Trophoblast cell (in vitro differentiated cells and primary cell): ENCODE data around the gene CTTN.

ENCODE experiments used
- DNase-seq, 2 donors: peaks; one replicate each; pipeline ENCODE4 v3.0.0-alpha.2; 2016
- H2AFZ ChIP-seq: 2 replicates; pipeline ENCODE4 v1.6.1; 2013; ENCODE audit warnings: low read length, moderate library complexity, mild to moderate bottlenecking; ENCODE audit not compliant: insufficient read depth, poor library complexity
- H2AK5ac ChIP-seq: 2 replicates; pipeline ENCODE4 v1.6.1; 2013; ENCODE audit warnings: mild to moderate bottlenecking, low read length
- H2BK120ac ChIP-seq: 2 replicates; pipeline ENCODE4 v1.6.1; 2013; ENCODE audit warnings: low read length, mild to moderate bottlenecking, moderate library complexity; ENCODE audit not compliant: insufficient read depth, poor library complexity
- H2BK12ac ChIP-seq: 2 replicates; pipeline ENCODE4 v1.6.1; 2013; ENCODE audit warnings: mild to moderate bottlenecking, low read length, moderate library complexity
- H2BK5ac ChIP-seq: 2 replicates; pipeline ENCODE4 v1.6.1; 2013; ENCODE audit warnings: low read length, low read depth, moderate library complexity, mild to moderate bottlenecking; ENCODE audit not compliant: poor library complexity
- H3K14ac ChIP-seq: 2 replicates; pipeline ENCODE4 v1.6.1; 2013; ENCODE audit warnings: mild to moderate bottlenecking, low read length
- H3K18ac ChIP-seq: 2 replicates; pipeline ENCODE4 v1.6.1; 2013; ENCODE audit warnings: mild to moderate bottlenecking, low read length
- H3K23ac ChIP-seq: 2 replicates; pipeline ENCODE4 v1.6.1; 2013; ENCODE audit warnings: low read length
- H3K27ac ChIP-seq: 2 replicates; pipeline ENCODE4 v1.5.1; 2013; ENCODE audit warnings: low read depth, mild to moderate bottlenecking, inconsistent platforms, low read length, moderate library complexity
- H3K27me3 ChIP-seq: 2 replicates; pipeline ENCODE4 v1.6.1; 2013; ENCODE audit warnings: inconsistent platforms, mild to moderate bottlenecking, low read length, moderate library complexity; ENCODE audit not compliant: insufficient read depth
- H3K36me3 ChIP-seq, 2 experiments: 1 replicate in 1 of 2; 2 replicates in 1 of 2; pipeline ENCODE4 v1.6.1; 2013; ENCODE audit warnings: low read length in 2 of 2, mild to moderate bottlenecking in 2 of 2, moderate library complexity in 1 of 2; ENCODE audit not compliant: insufficient read depth in 2 of 2, control insufficient read depth in 1 of 2
- H3K4ac ChIP-seq: 2 replicates; pipeline ENCODE4 v1.6.1; 2013; ENCODE audit warnings: low read depth, mild to moderate bottlenecking, low read length, moderate library complexity
- H3K4me1 ChIP-seq, 2 experiments: 1 replicate in 1 of 2; 2 replicates in 1 of 2; pipeline ENCODE4 v1.6.1; 2013; ENCODE audit warnings: low read length in 2 of 2, mild to moderate bottlenecking in 2 of 2, moderate library complexity in 1 of 2; ENCODE audit not compliant: insufficient read depth in 2 of 2, control insufficient read depth in 1 of 2
- H3K4me2 ChIP-seq: 2 replicates; pipeline ENCODE4 v1.6.1; 2013; ENCODE audit warnings: inconsistent platforms, mild to moderate bottlenecking, low read length, moderate library complexity
- H3K4me3 ChIP-seq: 2 replicates; pipeline ENCODE4 v1.5.1; 2013; ENCODE audit warnings: mild to moderate bottlenecking, low read depth, low read length, inconsistent platforms
- H3K79me1 ChIP-seq: one replicate; pipeline ENCODE4 v1.6.1; 2013; ENCODE audit warnings: low read length
- H3K79me2 ChIP-seq: 2 replicates; pipeline ENCODE4 v1.6.1; 2013; ENCODE audit warnings: low read length, mild to moderate bottlenecking; ENCODE audit not compliant: control insufficient read depth, insufficient read depth, poor library complexity
- H3K9ac ChIP-seq: 2 replicates; pipeline ENCODE4 v1.6.1; 2013; ENCODE audit warnings: mild to moderate bottlenecking, low read length
- H3K9me3 ChIP-seq: 2 replicates; pipeline ENCODE4 v1.6.1; 2013; ENCODE audit warnings: low read depth, mild to moderate bottlenecking, control low read depth, inconsistent platforms, low read length; ENCODE audit not compliant: insufficient read depth
- H4K12ac ChIP-seq: 2 replicates; pipeline ENCODE4 v1.6.1; 2013; ENCODE audit warnings: low read depth, mild to moderate bottlenecking, low read length, moderate library complexity
- H4K8ac ChIP-seq: 2 replicates; pipeline ENCODE4 v1.6.1; 2013; ENCODE audit warnings: low read depth, mild to moderate bottlenecking, low read length, moderate library complexity
- H4K91ac ChIP-seq: one replicate; pipeline ENCODE4 v1.6.1; 2013; ENCODE audit warnings: low read depth, mild to moderate bottlenecking, low read length, moderate library complexity
- WGBS: extraction: QIAGEN DNeasy Blood & Tissue Kit; methylation state at CpG from one replicate; pipeline ENCODE4 v1.1.7; 2013; ENCODE audit warnings: missing lambda C conversion rate; ENCODE audit not compliant: insufficient read length, insufficient coverage; ENCODE audit errors: extremely low coverage; 5-methylcytosine and 5-hydroxymethylcytosine counted together

The CTTN gene

DNA sequence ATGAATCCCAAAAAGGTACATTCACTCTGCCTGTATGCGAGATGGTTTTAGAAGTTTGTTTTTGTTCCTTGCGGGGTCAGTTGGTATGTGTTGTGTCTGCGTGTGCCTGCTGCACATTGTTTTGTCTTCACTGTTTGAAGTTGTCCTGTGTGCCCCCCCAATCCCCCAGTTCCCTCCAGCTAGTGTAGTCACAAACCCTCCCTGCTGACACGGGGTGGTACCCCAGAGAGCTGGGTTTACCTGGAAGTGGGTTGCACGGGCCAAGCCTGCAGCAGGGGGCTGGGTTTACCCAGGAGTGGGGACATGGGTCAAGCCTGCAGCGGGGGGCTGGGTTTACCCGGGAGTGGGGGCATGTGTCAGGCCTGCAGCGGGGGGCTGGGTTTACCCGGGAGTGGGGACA lies 22.2 kb downstream of the CTTN start:
- Histone ChIP-seq H3K79me2 (no peaks in the 10 kb centered on the region), H3K36me3 (peaks cover 87 to 91% of the 10 kb centered on the region in 2 experiments), H4K12ac (no peak overlapping the region), H3K4me2 (no peak overlapping the region), H3K9ac (no peak overlapping the region), H3K79me1 (no peaks in the 10 kb centered on the region), H3K18ac (no peak overlapping the region), H3K9me3 (no peaks in the 10 kb centered on the region), H4K8ac (no peak overlapping the region), H2BK120ac (no peak overlapping the region), H2BK5ac (no peak overlapping the region), H3K4ac (no peak overlapping the region), H2AFZ (no peak overlapping the region), H3K23ac (no peak overlapping the region), H3K14ac (no peak overlapping the region), H3K27me3 (no peaks in the 10 kb centered on the region), H3K4me3 (no peak overlapping the region), H3K27ac (no peak overlapping the region), H2AK5ac (no peak overlapping the region), H2BK12ac (no peak overlapping the region), H4K91ac (no peak overlapping the region), H3K4me1 (no peaks in the 10 kb centered on the region)
- no CpG with 5 or more reads among the region's 9 CpGs for WGBS
- no peak for DNase-seq

DNA sequence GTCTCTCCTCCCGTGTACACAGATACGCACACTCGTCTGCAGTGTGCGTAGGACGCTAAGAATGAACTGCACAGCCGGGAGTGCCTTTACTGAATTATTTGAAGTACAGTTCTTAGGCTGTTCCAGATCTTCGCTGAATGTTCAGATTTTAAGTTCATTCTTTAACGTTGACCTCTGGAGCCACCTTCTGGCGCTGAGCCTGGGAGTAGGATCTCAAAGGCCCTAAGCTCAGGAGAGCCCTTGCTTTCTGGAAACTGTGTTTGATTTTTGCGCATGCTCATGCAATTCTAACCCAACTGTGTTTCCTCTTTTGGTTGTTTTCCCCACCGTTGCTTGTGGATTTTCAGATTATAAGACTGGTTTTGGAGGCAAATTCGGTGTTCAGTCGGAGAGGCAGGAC lies 22.8 kb downstream of the CTTN start:
- no peak overlapping the region for H3K9ac ChIP-seq
- H2AFZ ChIP-seq: no peak overlapping the region
- H3K27ac ChIP-seq: no peak overlapping the region
- no peak overlapping the region for H3K23ac ChIP-seq
- no peaks in the 10 kb centered on the region for H3K79me1 ChIP-seq
- H3K14ac ChIP-seq: no peak overlapping the region
- H4K12ac ChIP-seq: no peak overlapping the region
- no peak overlapping the region for H3K4me3 ChIP-seq
- no peak overlapping the region for H2BK5ac ChIP-seq
- no peak overlapping the region for H3K18ac ChIP-seq
- H3K9me3 ChIP-seq: no peaks in the 10 kb centered on the region
- H3K4me1 ChIP-seq: no peaks in the 10 kb centered on the region
- no peaks in the 10 kb centered on the region for H3K27me3 ChIP-seq
- no peak overlapping the region for H4K91ac ChIP-seq
- no peak overlapping the region for H2AK5ac ChIP-seq
- no peak overlapping the region for H2BK12ac ChIP-seq
- no peaks in the 10 kb centered on the region for H3K79me2 ChIP-seq
- no peak for DNase-seq
- no peak overlapping the region for H4K8ac ChIP-seq
- no peak overlapping the region for H2BK120ac ChIP-seq
- no CpG with 5 or more reads among the region's 13 CpGs for WGBS
- no peak overlapping the region for H3K4ac ChIP-seq
- H3K4me2 ChIP-seq: no peak overlapping the region
- H3K36me3 ChIP-seq: peaks cover 86 to 89% of the 10 kb centered on the region in 2 experiments

GRCh38 chr11:70422692-70423522 lies 24.6 kb downstream of the CTTN start:
- H3K79me1 ChIP-seq: no peaks in the 10 kb centered on the region
- H4K91ac ChIP-seq: no peak overlapping the region
- no peaks in the 10 kb centered on the region for H3K9me3 ChIP-seq
- H2AFZ ChIP-seq: no peak overlapping the region
- H3K18ac ChIP-seq: peak overlapping the region; percentile 10
- no peak overlapping the region for H3K4me3 ChIP-seq
- no peak overlapping the region for H2BK120ac ChIP-seq
- H3K14ac ChIP-seq: no peak overlapping the region
- no peak overlapping the region for H3K9ac ChIP-seq
- no peaks in the 10 kb centered on the region for H3K4me1 ChIP-seq
- H3K23ac ChIP-seq: no peak overlapping the region
- H3K4me2 ChIP-seq: no peak overlapping the region
- H3K27ac ChIP-seq: no peak overlapping the region
- no peak overlapping the region for H2AK5ac ChIP-seq
- no peaks in the 10 kb centered on the region for H3K79me2 ChIP-seq
- no peaks in the 10 kb centered on the region for H3K27me3 ChIP-seq
- no peak overlapping the region for H2BK12ac ChIP-seq
- WGBS: no CpG with 5 or more reads among the region's 35 CpGs
- no peak overlapping the region for H4K8ac ChIP-seq
- no peak overlapping the region for H3K4ac ChIP-seq
- H3K36me3 ChIP-seq: peaks cover 77 to 81% of the 10 kb centered on the region in 2 experiments
- DNase-seq: no peak
- no peak overlapping the region for H4K12ac ChIP-seq
- H2BK5ac ChIP-seq: no peak overlapping the region

GRCh38 chr11:70423523-70424505 lies 25.5 kb downstream of the CTTN start:
- H4K8ac ChIP-seq: peak overlapping the region; percentile 7
- H3K23ac ChIP-seq: no peak overlapping the region
- peak overlapping the region; percentile 19 for H3K18ac ChIP-seq
- no peak overlapping the region for H3K4ac ChIP-seq
- no peak overlapping the region for H3K27ac ChIP-seq
- H4K91ac ChIP-seq: no peak overlapping the region
- H3K9me3 ChIP-seq: no peaks in the 10 kb centered on the region
- H3K36me3 ChIP-seq: peaks cover 76 to 77% of the 10 kb centered on the region in 2 experiments
- no peaks in the 10 kb centered on the region for H3K4me1 ChIP-seq
- H3K14ac ChIP-seq: no peak overlapping the region
- H3K27me3 ChIP-seq: no peaks in the 10 kb centered on the region
- H2AFZ ChIP-seq: no peak overlapping the region
- no peak overlapping the region for H3K9ac ChIP-seq
- no peaks in the 10 kb centered on the region for H3K79me1 ChIP-seq
- no peaks in the 10 kb centered on the region for H3K79me2 ChIP-seq
- H2BK12ac ChIP-seq: no peak overlapping the region
- no peak overlapping the region for H3K4me2 ChIP-seq
- H2BK5ac ChIP-seq: no peak overlapping the region
- no peak overlapping the region for H2AK5ac ChIP-seq
- WGBS: no CpG with 5 or more reads among the region's 34 CpGs
- no peak overlapping the region for H3K4me3 ChIP-seq
- no peak overlapping the region for H2BK120ac ChIP-seq
- no peak overlapping the region for H4K12ac ChIP-seq
- DNase-seq: peak in 1 of 2 donors; percentile 21
